Central memory CD4-positive, alpha-beta T cell (primary cell): Measurements from ENCODE around the gene SLC6A11.

Experiments used
- DNase-seq: peaks from one replicate; pipeline ENCODE4 v3.0.0; 2022

SLC6A11 gene

DNA sequence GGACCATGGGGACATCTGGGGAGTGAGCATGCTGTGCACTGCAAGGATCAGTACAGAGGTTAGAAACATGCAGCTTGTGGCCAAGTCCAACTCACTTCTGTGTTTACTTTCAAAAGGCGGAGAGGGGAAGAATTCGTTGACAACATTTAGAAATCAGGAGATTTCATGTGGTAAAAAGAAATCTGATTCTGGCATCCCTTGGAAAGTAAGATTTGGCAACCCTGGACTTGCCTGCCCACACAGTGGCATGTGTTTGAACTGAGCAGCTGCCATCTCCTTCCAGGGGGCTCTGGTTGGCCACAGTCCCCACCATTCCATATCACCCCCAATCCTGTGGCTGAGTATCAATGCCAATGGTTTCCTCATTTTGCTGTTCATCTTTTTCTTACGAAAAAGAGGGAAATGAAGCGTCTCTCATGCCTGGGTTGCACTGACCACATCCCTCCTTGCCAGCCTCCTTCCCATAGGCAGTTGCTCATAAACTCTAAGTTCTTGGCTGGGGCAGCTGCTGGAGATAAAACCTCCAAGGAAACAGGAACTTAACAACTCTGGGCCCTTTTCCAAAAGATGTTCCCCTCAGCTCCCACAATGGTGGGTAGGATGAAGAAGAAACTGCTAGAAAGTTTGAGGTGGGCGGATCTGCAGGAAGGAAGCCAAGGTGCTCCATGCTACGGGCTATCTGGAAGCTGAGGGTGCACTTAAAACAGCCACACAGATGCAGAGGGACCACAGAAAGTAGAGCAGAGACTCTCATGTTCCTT, 29.2 kb downstream of the SLC6A11 start:
- DNase-seq, result no peak

DNA sequence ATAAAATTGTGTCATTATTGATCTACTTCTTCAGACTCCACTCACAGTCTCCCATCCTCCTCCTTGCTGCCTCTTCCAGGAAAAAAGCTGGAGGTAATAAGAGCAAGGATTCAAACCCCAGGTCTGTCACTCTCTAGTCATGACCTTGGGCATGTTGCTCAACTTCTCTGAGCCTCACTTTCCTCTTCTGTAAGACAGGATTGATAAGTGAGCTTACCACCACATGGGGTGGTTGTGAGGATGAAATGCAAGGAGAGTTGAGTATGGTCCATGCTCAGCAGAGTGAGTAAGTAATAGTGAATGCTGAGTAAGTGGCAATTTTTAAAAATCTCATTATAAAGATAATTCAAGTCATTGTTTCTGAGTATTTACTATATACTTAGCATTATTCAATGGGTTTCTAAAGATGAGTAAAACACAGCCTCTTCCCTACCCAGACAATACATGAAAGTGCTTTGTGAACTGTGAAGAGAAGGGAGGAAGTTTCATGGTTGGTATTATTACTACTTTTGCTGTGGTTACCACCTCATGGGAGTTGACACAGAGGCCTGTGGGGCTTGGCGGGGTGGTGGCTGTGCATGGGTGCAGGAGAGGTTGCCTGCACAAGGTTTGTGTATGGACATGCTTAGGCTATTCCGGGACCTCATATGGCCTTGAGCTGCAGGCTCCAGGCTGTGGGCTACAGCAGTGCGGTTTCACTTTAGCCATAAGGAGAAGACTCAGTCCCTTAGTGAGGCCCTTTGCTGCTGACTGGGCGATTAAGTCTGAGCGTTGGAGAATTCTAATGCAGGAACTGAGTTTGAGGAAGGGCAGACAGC, 30.0 kb downstream of the SLC6A11 start:
- no peak for DNase-seq

DNA sequence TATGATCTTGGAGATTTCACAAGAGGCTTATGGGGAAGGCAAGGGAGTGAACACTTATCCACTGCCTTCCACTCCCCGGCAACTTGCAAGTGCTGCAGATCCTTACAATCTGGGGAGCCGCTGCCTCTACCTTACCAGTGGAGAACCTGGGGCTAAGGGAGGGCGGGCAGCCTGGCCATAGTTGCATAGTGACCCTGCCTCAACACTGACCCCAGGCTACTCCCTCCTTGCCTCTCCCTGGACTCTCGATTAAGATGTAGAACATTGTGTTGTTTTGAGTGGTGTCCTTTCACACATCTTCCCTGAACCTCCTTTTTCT, 30.6 kb downstream of the SLC6A11 start:
- no peak for DNase-seq

DNA sequence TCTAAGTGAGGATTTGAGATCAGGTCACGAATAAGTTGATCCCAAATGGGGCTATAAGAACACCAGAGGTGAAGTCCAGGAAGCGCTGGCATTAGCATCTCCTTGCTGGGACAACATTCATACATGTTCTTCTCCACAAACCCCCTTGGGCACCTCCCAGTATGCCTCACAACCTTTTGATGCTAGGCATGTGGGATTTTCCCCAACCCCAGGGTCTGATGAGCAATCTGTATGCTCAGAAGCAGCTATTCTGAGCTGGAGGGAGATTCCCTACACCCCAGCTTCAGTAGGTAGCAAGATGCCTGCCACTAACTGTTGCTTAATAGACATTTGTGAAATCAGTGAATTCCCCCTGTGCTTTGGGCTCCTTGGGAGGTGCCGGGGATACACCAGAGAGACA, 32.2 kb downstream of the SLC6A11 start:
- no peak for DNase-seq

DNA sequence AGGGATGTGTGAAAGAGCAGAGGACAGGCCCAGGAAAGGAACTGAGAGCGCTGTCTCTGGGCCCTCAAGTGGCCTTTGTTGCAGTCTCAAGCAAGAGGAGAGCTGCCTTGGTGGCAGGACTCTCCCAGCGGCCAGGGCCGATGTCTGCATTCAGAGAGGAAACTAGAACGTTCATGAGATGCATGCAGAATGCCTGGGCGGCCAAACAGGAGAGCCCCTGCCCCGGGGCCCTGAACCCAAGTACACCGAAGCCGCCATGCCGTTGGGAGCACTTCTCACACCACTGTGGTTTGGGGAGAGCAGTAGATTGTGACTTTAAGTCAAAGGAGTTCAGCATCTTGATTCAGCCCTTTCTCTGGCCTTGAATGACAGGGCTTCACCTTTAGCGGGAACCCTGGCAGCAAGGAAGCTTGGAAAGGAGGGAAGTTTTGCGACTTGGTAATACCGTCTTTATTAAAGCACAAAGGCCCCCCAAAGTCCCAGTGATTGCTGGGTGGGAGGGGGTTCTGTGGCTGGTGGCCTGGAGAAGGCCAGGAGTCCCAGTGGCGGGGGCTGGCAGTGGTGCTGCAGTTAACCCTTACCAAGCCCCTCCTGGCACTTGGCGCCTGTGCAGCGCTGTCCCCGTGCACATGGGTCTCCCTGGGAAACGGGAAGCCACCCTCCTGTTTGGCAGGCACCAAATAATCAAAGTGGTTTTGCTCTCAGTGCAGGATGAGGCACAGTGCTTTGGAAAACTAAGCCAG, 36.2 kb downstream of the SLC6A11 start:
- no peak for DNase-seq

DNA sequence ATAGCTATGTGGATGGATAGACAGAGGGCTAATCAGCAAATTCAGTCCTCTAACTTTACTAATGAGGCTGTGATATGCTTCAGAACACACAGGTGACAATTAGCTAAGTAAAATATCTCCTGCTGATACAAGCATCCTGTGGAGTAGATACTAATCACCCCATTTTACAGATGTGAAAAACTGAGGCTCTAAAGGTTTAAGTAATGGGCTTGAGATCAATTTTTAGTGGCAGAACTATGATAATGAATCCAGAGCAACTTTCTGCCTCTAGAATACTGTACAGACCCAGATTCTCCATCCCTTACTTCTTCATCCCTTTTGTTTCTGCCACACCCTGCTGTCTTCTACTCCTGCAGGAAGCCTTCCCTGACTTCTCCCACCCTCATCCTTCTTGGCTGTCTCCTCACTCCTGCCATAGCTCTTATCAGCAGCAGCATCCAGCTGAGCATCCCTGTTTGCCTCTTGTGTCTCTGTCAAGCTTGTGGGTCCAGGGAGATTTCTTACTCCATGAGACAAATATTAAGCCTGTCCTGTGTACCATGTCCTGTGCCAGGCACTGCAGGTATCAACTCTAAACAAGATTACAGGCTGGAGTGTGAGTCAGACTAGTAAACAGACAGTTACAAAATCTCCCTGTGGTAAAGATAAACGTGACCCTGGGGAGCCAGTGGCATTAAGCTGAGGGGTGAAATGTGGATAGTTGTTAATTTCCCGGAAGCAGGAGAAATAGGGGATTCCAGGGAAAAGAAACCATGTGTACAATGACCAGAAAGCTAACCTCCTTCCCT, 39.2 kb downstream of the SLC6A11 start:
- no peak for DNase-seq

DNA sequence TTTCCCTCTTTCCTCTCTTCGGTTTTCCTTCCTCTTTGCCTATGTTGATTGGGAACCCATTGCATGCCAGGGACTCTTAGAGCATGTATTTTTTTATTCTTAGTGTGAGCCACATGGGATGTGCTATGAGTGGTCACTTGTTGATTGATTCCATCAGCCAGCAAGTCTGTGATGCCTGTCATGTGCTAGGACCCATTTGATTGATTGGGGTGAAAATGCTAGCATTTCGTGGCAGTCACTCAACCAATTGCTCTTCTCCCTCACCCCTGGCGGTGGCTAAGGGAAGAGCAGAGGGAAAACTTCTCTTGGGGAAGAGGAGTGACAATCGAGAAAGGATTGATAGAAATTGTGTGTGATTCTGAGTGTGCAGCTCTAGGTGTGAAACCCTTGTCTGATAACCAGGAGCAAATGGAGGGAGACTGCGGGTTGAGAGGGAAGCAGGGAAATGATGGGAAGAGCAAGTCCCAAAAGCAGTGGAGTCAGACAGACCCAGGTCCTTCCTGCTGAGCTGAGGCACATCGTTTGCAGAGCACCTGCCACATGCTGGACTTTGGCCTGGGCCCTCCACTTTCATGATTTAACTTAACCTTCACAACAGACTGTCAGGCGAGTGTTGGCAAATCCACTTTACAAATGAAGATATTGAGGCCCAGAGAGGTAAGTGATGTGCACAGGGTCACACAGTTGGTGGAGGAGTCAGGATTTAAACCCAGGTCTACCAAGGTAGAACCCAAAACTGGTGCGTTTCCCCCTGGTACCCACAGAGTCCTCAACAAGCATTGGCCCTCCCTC, 40.0 kb downstream of the SLC6A11 start:
- no peak for DNase-seq

DNA sequence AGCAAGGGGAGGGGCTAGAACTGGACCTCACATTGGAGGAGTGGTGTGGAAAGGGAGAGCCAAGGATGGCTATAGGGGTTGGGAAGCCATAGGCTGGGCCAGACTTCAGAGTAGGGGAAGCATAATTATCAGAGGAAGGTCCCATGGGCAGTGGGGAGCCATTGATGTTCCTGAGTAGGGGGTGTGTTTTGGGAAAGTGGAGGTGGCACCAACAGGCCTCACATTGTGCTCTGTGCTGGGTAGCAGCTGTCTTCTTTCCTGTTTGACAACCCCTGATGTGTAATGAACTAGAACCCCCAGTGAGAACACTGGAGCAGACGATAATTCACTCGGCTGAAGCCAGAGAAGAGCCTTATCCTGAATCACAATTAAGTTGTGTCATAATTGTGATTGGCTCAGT, 41.2 kb downstream of the SLC6A11 start:
- no peak for DNase-seq

DNA sequence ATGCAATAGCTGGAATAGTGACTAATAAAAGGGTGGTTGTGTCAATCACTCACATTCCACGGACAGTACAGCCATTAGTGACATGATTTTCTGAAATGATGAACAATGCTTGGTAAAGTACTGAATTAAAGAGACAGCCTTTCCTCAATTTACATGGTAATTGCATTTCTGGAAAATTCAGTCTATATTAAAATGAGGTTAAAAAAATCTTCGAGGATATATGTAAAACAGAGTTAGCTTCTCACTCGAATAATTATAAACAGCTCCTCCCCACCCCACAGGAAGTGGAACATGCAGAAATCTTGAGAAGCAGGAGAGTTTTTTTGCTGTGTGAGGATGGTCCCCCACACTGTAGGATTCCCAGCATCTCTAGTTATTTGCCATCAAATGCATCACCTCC, 42.1 kb downstream of the SLC6A11 start:
- DNase-seq, result no peak

DNA sequence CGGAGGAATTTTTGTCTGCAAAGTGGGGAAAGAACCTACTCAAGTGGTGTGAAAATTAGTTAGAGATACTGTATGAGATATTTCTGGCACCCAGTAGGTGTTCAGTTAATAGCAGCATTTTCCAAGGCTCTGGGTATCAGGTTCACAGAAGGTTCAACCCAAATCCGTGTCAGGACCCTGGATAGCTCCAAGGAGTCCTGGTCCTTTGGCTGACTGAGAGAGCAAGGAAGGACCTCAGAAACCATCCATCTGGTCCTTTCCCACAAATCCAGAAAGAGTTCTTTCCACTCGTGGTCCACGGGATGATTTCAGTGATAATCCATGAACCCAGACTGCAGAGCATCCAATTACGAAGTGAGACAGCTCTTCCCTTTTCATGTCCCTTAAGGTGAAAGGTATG, 51.4 kb downstream of the SLC6A11 start:
- no peak for DNase-seq

DNA sequence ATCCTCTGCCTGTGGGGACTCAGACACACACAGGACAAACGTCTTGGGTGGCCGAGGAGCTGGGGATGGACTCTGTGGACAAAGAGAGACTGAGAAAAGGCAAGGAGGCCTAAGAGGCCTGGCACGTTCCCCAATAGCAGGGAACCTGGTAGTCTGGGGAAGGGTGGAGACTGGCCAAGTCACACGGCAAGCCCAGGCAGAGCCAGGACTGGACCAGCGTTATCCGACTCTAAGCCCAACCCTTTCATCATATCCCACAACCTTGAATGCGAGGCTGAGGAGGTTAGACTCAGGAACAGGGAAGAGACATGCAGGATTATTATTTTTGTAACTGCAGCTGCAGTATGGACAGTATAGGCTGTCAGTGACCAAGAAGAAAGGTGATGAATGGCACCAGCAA, 53.4 kb downstream of the SLC6A11 start:
- DNase-seq, result no peak

DNA sequence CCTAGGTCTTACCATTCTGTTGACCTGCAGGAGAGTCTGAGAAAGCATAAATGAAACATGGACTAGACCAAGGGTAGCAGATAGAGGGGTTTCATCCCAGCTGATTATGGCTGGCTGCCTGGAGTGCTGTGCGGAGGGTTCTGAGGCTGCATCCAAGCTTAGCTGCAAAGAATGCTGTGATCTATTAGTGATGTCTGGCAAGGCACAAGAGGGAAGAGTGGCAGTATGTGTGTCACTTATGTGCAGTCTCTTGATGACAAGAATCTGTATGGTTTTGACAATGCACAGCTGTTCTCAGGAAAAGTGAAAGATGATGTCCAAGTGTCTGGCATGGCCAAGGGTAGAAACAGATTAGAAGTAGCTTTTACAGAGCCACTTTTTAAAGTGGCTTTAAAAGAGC, 54.3 kb downstream of the SLC6A11 start:
- no peak for DNase-seq

DNA sequence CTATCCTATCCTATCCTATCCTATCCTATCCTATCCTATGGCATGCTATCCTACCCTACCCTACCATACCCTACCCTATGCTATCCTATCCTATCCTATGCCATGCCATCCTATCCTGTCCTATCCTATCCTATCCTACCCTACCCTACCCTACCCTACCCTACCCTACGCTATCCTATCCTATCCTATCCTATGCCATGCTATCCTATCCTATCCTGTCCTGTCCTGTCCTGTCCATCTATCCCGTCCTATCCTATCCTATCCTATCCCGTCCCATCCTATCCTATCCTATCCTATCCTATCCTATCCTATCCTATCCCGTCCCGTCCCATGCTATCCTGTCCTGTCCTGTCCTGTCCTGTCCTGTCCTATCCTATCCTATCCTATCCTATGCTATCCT, 57.4 kb downstream of the SLC6A11 start:
- DNase-seq, result no peak

DNA sequence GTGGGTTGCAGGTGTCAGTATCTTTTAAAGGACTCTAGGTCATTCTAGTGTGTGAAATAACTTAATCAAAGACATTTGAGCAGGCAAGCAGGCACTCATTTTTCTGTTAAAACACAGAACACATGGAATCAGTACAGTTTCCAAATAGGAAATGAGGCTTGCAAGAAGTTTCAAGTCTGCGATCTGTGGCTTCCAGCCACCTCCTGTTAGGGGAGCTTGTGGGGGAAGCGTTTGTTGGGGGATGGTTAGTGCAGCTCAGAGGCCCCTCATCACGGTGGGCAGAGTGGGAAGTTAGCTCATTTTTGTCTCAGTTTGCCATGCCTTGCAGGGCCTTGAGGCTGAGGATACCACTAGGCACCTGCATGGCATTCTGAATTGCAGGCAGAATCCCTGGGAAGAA, 59.9 kb downstream of the SLC6A11 start:
- DNase-seq, result no peak

DNA sequence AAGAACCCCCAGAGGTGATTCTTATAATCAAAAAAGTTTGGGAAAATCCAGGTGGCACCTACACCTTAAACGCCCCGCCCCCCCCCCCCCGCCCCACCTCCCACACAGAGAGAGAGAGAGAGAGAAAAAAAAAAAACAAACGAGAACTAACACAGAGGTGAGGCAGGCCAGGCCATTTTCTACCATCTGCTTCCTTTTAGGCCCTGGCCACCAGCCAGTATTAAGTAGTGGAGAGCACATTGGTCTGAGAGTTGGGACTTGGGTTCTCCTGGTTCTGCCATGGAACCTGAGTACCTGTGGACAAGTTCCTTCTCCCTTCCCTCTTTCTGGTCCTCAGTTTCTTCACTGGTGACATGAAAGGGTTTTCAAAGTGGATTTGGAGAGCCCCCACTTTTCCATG, 60.6 kb downstream of the SLC6A11 start:
- no peak for DNase-seq

DNA sequence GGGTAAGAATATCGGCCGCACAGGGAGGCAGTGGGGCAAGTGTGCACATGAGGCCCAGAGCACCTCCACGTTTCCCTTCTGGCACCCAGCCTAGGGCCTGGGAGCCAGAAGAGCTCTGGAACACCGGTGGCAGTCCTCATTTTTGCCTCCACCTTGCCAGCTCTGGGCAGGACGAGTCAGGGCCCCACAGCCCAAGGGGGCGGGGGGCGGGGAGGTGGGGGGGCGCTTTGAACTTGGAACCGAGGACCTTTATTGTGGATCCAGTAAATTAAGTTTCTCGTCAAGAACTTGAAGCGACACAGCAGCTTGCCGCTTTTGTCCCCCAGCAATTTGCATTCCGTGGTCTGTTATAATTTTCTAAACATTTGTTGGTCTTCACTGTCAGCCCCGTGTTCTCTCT, 66.8 kb downstream of the SLC6A11 start:
- DNase-seq, result no peak

DNA sequence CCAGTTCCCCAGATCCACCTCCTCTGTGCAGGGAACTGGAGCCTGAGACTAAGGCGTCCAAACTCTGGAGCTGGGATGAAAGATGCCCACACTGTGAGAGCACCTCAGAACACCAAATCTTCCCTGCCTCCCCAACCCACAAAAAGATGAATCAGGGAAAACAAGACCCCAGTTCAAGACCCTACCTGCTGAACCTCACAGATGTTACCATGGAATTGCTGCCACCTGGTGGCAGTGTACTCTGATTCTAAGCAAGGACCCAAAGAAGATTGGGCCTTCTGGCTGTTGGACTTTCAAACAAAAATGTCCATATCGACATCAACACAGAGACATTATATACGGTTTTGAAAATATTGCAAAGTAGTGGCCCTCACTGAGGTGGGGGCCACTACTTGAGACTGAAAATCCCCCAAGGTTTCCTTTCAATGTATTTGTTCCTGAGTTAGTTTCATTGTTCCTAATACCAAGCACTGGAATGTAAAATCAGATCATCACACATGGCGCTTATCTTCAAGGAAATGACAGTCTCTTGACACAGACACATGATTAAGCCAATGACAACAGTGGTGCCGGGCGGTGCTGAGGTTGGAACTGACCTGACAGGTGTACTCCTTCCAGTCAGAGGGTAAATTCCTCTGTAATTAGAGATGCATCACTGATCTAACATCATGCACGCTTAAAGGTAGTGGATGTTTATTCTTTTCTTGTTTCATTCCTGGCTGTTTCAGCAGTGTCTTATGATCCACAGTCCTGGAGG, 67.6 kb downstream of the SLC6A11 start:
- DNase-seq, result no peak

DNA sequence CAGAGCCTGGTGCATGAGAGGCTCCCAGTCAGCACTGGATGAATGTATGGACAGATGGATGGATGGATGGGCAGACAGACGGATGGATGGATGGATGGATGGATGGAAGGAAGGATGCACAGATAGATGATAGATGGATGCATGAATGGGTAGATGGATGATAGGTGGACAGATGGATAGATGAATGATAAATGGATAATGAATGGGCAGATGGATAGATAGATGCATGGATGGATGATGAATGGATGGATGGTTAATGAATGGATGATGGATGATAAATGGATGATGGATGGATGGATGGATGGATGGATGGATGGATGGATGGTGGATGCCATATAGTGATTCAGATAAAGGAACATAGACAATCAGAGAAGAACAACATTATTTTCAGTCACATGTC, 71.0 kb downstream of the SLC6A11 start:
- no peak for DNase-seq

DNA sequence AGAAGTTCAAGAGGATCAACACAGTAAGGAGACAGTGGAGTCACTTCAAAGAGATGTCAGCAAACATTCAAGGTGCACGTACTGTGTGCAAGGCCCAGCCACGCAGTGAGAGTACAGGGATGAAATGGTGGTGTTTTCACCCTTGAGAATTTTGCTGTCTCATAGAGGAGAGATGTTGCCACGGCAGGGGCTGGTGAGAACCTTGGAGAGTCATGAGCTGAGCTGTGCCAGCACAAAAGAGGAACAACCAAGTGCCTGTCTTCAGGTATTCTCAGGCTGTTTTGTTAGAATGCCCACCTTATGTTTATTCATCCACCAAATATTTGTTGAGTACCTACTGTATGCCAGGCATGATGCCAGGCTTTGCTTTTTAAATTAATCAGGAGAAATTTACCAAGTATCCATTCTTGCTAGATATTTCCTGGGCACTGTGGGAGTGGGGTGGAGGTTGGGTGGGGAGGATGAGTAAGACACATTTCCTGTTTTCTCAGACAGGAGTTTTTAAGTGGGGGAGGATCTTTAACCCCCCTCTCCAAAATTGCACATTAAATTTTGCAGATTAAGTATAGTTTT, 72.6 kb downstream of the SLC6A11 start:
- no peak for DNase-seq

DNA sequence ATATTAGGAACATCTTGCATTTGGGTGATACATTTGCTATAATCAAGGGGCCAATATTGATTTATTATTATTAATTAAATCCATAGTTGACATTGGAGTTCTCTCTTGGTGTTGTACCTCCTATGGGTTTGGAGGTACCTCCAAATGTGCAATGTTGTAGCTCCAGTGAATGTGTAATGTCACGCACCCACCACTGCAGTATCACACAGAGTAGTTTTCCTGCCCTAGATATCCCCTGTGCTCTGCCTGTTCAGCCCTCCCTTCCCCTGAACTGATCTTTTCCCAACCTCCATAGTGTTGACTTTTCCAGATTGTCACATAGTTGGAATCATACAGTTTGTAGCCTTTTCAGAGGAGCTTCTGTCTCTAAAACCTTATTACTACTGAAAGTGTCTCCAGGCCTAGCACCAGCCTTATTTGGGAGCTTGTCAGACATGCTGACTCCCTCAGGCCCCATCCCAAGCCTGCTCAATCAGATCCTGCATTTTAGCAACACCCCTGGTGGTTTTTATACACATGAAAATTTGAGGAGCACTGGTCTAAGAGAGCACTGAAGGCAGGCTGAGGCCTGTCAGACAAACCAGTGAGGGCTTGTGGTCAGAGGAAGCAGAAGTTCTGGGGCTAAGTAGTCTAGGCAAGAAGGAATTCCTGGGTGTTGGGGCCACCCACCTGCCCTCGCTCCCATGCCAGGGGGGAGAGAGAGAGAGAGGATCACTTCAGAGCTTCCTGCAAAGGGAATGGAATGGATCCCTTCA, 73.4 kb downstream of the SLC6A11 start:
- DNase-seq, result no peak
